ENCODE measurements around the gene FOSL1. TPM values are rescaled to one million over a fixed set of nuclear protein-coding genes. Genes with fewer than 3 reads are reported as not detected.

FOSL1 gene
- polyA plus RNA-seq (2012; ENCODE audit: low read depth, missing spikeins) = 3.7 TPM

DNA sequence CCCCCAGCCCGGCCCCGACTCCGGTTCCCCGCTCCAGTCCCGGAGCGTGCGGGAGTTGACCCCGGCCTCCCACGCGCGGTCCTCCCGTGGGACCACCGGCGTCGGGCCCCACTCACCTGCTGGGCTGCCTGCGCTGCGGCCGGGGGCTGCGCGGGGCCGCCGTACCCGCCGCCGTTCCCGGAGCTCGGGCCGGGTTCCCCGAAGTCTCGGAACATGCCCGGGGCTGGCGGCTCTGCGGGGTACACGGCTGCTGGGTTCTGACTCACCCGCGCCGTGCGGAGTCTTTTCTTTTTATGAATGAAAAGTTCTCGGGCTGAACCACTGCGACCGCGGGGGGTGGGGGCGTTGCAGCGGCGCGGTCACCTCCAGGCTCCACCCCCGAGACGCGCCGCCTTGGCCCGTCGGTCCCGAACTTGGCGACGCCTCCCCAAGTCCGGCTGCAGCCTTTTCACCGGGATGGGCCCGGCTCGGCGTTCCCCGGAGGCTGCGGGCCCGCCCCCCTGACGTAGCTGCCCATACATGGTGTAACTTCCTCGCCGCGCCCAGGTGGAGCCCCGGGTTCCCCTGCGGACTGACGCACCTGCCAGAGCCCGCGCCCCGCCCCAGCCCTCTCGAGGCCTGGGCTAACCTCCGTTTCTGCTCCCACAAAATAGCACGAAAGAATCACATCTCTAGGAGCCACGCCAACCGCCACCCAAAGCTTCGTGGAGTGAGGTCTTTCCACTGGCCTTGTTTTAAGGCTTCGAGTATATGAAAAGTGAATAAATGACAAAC is at the start of gene FOSL1:
FOSL1 (minus strand) TSS at position 264 of the 774 bp plus-strand sequence; CDS start at position 215, 49 bp downstream.
- TF ChIP-seq PAX5 (IDR thresholded peaks at IDR 0.05; ENCODE audit: insufficient read depth, low read length, severe bottlenecking) = no peak
- peak; percentile 56; the same call in 1 of the 2 replicates for TF ChIP-seq TAF1 (IDR thresholded peaks at IDR 0.05; ENCODE audit: low read depth, low read length)
- TF ChIP-seq SPI1 (IDR thresholded peaks at IDR 0.05; ENCODE audit: low read depth, low read length) = peak; percentile 18; the same call in 1 of the 2 replicates
- 0 out of 2 replicates have a peak, but pooled peaks have one; percentile 31 for TF ChIP-seq POLR2AphosphoS5 (IDR thresholded peaks at IDR 0.05; ENCODE audit: low read depth, low read length)
- TF ChIP-seq POLR2A (IDR thresholded peaks at IDR 0.05; ENCODE audit: low read depth, low read length) = peak; percentile 52; the same call in 1 of the 2 replicates
- FAIRE-seq = peak; percentile 78
- DNase-seq (ENCODE audit: insufficient read length, low spot score) = peak; percentile 89

- no peak for TF ChIP-seq TAF1 (IDR thresholded peaks at IDR 0.05; ENCODE audit: low read depth, low read length)
- no peak for TF ChIP-seq POLR2A (IDR thresholded peaks at IDR 0.05; ENCODE audit: low read depth, low read length)
- no peak for DNase-seq (ENCODE audit: insufficient read length, low spot score)
- no peak for FAIRE-seq
Measured at GRCh38 chr11:65947603-65948125, 47.5 kb upstream of the FOSL1 start.

DNA sequence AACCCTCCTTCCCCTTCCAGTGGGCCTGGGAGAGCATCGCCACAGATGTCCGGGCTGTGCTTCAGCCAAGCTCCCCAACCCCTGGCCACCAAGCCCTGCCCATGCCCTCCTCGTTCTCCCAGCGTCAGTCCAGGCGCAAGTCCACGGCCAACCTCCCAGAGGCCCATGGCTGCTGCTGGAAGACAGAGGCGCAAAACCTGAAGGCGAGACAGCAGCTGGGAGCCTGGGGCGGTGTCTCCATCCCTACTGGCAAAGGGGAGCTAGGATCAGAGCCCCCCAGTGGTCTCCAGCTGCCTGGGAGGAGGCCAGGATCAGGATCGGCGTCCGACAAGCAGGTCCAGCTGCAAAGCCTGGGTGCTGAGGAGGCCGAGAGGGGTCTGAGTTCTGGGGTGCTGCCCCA is 46.9 kb upstream of the FOSL1 start:
- no peak for DNase-seq (ENCODE audit: insufficient read length, low spot score)
- TF ChIP-seq SPI1 (IDR thresholded peaks at IDR 0.05; ENCODE audit: low read depth, low read length) = no peak
- no peak for TF ChIP-seq TAF1 (IDR thresholded peaks at IDR 0.05; ENCODE audit: low read depth, low read length)
- TF ChIP-seq POU2F2 (IDR thresholded peaks at IDR 0.05; ENCODE audit: low read depth, low read length) = no peak
- no peak for TF ChIP-seq PAX5 (IDR thresholded peaks at IDR 0.05; ENCODE audit: insufficient read depth, low read length, severe bottlenecking)
- no peak for TF ChIP-seq POLR2AphosphoS5 (IDR thresholded peaks at IDR 0.05; ENCODE audit: low read depth, low read length)
- TF ChIP-seq POLR2A (IDR thresholded peaks at IDR 0.05; ENCODE audit: low read depth, low read length) = no peak
- FAIRE-seq = no peak

DNA sequence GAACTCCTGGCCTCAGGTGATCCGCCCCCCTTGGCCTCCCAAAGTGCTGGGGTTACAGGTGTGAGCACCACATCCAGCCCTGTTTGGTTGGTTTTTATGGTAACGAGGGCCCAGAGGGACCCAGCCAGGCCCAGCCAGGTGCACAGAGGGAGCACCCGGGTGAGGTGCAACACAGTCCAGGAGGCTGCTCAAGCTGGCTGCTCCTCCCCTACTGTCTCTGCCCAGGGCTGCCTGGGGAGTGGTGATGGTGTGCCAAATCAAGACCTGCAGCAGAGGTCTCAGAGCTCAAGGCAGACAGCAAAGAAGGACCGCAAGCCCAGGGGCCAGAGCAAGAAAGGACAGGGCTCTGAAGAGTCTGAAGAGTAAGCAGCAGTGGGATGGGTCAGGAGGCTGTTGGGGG is 46.5 kb upstream of the FOSL1 start:
- no peak for TF ChIP-seq SPI1 (IDR thresholded peaks at IDR 0.05; ENCODE audit: low read depth, low read length)
- TF ChIP-seq POLR2A (IDR thresholded peaks at IDR 0.05; ENCODE audit: low read depth, low read length) = no peak
- no peak for TF ChIP-seq POU2F2 (IDR thresholded peaks at IDR 0.05; ENCODE audit: low read depth, low read length)
- no peak for TF ChIP-seq PAX5 (IDR thresholded peaks at IDR 0.05; ENCODE audit: insufficient read depth, low read length, severe bottlenecking)
- TF ChIP-seq POLR2AphosphoS5 (IDR thresholded peaks at IDR 0.05; ENCODE audit: low read depth, low read length) = no peak
- no peak for TF ChIP-seq TAF1 (IDR thresholded peaks at IDR 0.05; ENCODE audit: low read depth, low read length)
- DNase-seq (ENCODE audit: insufficient read length, low spot score) (no peak), FAIRE-seq (no peak)

DNA sequence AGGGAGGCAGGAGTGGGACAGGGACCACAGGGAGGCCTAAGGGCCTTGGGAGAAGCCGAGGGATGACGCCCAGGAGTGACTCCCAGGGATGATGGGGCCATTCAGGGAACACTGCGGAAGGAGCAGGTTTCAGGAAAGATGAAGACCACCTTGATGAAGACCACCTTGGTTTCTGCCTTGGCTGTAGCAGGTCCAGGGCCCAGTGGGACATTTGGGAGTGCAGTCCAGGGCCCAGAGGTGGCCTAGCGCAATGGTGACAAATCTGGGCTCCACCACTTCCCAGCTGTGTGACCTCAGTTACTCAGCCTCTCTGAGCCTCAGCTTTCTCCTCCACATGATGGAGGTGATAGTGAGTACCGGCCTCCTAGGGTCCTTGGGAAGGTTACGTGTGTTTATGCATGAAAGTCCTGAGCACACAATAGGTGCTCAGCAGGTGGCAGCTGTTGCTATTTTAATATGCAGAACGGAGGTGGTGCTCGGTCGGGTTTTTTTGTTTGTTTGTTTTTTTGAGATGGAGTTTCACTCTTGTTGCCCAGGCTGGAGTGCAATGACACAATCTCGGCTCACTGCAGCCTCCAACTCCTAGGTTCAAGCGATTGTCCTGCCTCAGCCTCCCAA is 45.9 kb upstream of the FOSL1 start:
- DNase-seq (ENCODE audit: insufficient read length, low spot score) = no peak
- TF ChIP-seq TAF1 (IDR thresholded peaks at IDR 0.05; ENCODE audit: low read depth, low read length) = no peak
- no peak for TF ChIP-seq POLR2AphosphoS5 (IDR thresholded peaks at IDR 0.05; ENCODE audit: low read depth, low read length)
- no peak for TF ChIP-seq PAX5 (IDR thresholded peaks at IDR 0.05; ENCODE audit: insufficient read depth, low read length, severe bottlenecking)
- TF ChIP-seq POLR2A (IDR thresholded peaks at IDR 0.05; ENCODE audit: low read depth, low read length) = no peak
- no peak for TF ChIP-seq POU2F2 (IDR thresholded peaks at IDR 0.05; ENCODE audit: low read depth, low read length)
- TF ChIP-seq SPI1 (IDR thresholded peaks at IDR 0.05; ENCODE audit: low read depth, low read length) = no peak
- FAIRE-seq = no peak

GRCh38 chr11:65945430-65945911 is 45.3 kb upstream of the FOSL1 start, which contains the start of gene TSGA10IP:
Gene TSGA10IP, plus strand, starts transcription at chr11:65945480. Its CDS starts 196 bp downstream, at chr11:65945676.
- no peak for DNase-seq (ENCODE audit: insufficient read length, low spot score)
- no peak for FAIRE-seq
- no peak for TF ChIP-seq POLR2AphosphoS5 (IDR thresholded peaks at IDR 0.05; ENCODE audit: low read depth, low read length)
- TF ChIP-seq TAF1 (IDR thresholded peaks at IDR 0.05; ENCODE audit: low read depth, low read length) = no peak
- no peak for TF ChIP-seq POU2F2 (IDR thresholded peaks at IDR 0.05; ENCODE audit: low read depth, low read length)
- TF ChIP-seq PAX5 (IDR thresholded peaks at IDR 0.05; ENCODE audit: insufficient read depth, low read length, severe bottlenecking) = no peak
- TF ChIP-seq SPI1 (IDR thresholded peaks at IDR 0.05; ENCODE audit: low read depth, low read length) = no peak
- no peak for TF ChIP-seq POLR2A (IDR thresholded peaks at IDR 0.05; ENCODE audit: low read depth, low read length)

DNA sequence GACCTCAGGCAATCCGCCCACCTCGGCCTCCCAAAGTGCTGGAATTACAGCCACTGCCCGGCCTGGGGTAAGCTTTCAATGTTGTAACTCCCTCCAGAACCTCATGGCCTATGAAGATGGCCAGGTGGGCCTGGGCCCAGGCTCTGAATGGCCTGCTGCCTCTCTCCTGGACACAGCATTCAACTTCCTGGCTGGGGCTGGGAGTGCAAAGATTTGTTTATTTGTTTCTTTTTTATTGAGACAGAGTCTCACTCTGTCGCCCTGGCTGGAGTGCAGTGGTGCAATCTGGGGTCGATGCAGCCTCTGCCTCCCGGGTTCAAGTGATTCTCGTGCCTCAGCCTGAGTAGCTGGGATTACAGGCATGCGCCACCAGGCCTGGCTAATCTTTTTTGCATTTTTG is 44.6 kb upstream of the FOSL1 start:
- TF ChIP-seq TAF1 (IDR thresholded peaks at IDR 0.05; ENCODE audit: low read depth, low read length) (no peak), PAX5 (IDR thresholded peaks at IDR 0.05; ENCODE audit: insufficient read depth, low read length, severe bottlenecking) (no peak), POLR2AphosphoS5 (IDR thresholded peaks at IDR 0.05; ENCODE audit: low read depth, low read length) (no peak), POU2F2 (IDR thresholded peaks at IDR 0.05; ENCODE audit: low read depth, low read length) (no peak), POLR2A (IDR thresholded peaks at IDR 0.05; ENCODE audit: low read depth, low read length) (no peak), SPI1 (IDR thresholded peaks at IDR 0.05; ENCODE audit: low read depth, low read length) (no peak)
- no peak for FAIRE-seq
- no peak for DNase-seq (ENCODE audit: insufficient read length, low spot score)

- no peak for TF ChIP-seq PAX5 (IDR thresholded peaks at IDR 0.05; ENCODE audit: insufficient read depth, low read length, severe bottlenecking)
- TF ChIP-seq SPI1 (IDR thresholded peaks at IDR 0.05; ENCODE audit: low read depth, low read length) = no peak
- no peak for TF ChIP-seq POLR2A (IDR thresholded peaks at IDR 0.05; ENCODE audit: low read depth, low read length)
- TF ChIP-seq TAF1 (IDR thresholded peaks at IDR 0.05; ENCODE audit: low read depth, low read length) = no peak
- TF ChIP-seq POU2F2 (IDR thresholded peaks at IDR 0.05; ENCODE audit: low read depth, low read length) = no peak
- no peak for TF ChIP-seq POLR2AphosphoS5 (IDR thresholded peaks at IDR 0.05; ENCODE audit: low read depth, low read length)
- FAIRE-seq = no peak
Measured at GRCh38 chr11:65944191-65944590, 44.0 kb upstream of the FOSL1 start.

GRCh38 chr11:65942531-65942930 is 42.3 kb upstream of the FOSL1 start:
- TF ChIP-seq POLR2AphosphoS5 (IDR thresholded peaks at IDR 0.05; ENCODE audit: low read depth, low read length) (no peak), TAF1 (IDR thresholded peaks at IDR 0.05; ENCODE audit: low read depth, low read length) (no peak), PAX5 (IDR thresholded peaks at IDR 0.05; ENCODE audit: insufficient read depth, low read length, severe bottlenecking) (no peak), POLR2A (IDR thresholded peaks at IDR 0.05; ENCODE audit: low read depth, low read length) (no peak), SPI1 (IDR thresholded peaks at IDR 0.05; ENCODE audit: low read depth, low read length) (no peak), POU2F2 (IDR thresholded peaks at IDR 0.05; ENCODE audit: low read depth, low read length) (no peak)
- DNase-seq (ENCODE audit: insufficient read length, low spot score) = no peak
- FAIRE-seq = no peak

More at GRCh38 chr11:65944191-65944590, 44.0 kb upstream of the FOSL1 start:
- DNase-seq (ENCODE audit: insufficient read length, low spot score) = no peak
